ENCODE results near the gene TMPRSS3. TPM values are rescaled to one million over a fixed set of nuclear protein-coding genes. Genes with fewer than 3 reads are reported as not detected.

TMPRSS3 gene
- total RNA-seq, 1 donor from 2014 or later, result 0.32 TPM

DNA sequence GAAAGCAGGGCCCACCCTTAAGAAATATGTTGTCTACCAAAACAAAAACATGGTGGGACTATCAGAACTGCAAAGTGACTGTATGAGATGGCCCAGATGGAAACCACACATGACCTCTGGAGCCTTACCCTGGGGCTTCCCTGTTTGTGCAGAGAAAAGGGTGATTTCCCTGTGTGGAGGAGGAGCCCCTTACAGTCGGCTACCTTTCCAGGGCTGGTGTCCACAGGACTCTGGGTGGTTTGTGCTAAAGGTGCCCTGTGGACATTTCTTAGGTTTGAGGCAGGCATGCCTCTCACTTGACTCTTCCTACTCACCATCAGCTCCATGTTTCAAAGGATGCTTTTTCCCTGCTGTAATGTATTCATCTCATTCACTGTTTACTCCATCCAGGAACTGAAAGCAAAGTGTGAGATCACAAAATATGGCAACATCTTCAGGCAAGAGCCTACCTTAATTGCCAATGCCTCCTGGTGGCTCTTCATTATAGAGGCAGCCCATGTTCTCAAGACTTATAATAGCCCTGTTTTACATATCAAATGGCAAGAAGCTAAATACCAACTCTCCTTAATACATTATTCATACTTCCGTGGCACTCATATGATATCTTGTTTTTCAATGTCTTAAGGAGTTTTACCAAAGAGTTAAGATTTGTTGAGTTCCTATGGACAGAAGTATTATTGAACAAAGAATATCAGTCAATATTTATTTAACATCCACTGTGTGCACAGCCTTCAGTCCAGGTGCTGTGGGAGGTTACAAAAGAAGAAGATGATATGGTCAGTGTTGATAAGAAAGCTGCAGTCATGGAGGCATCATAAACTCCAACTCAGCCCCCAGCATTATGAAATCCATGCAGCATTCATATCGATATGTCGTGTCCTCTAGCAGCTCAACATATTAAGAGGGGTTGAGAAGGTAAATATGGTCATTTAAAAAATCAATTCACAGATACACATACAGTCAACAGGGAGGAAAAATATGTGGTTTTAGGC, 65.2 kb downstream of the TMPRSS3 start:
- ATAC-seq, result no peak

DNA sequence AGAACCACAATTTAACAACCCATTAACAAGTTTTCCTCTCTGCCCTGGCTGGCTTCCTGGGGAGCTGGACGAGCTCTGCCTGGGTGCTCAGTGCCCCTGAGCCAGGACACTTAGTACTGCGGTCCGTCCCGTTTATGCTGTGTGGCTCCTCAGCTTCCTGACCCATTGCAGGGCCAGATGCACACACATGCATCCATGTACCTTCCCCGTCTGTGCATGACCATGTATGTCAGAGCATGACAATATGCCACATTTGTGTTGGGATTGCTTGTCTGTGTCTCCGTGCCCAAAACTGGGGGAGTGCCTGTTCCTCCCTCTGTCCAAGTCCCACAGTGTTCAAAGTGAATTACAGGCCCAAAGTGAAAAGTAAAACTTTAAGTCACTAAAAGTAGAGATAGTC, 71.0 kb downstream of the TMPRSS3 start:
- ATAC-seq, result no peak

Other genes with a start within 250 kb of the TMPRSS3 start
- 4.2 TPM for gene ABCG1, start 176.9 kb downstream of the TMPRSS3 start, total RNA-seq
- 2.3 TPM for gene TFF3, start 80.6 kb downstream of the TMPRSS3 start, total RNA-seq
- not detected for gene TFF2, start 45.1 kb downstream of the TMPRSS3 start, total RNA-seq
- gene TFF1, start 29.5 kb downstream of the TMPRSS3 start, total RNA-seq, result not detected
- 0.24 TPM for gene UBASH3A, start 7.8 kb upstream of the TMPRSS3 start, total RNA-seq
- gene RSPH1, start 100.2 kb upstream of the TMPRSS3 start, total RNA-seq, result 0.24 TPM
- 13.9 TPM for gene SLC37A1, start 117.8 kb upstream of the TMPRSS3 start, total RNA-seq

Measured in esophagus mucosa (tissue), 1 donor.